HCT116 (cell line): ENCODE results near the gene HOTAIR. TPM values are rescaled to one million over a fixed set of nuclear protein-coding genes. Genes with fewer than 3 reads are reported as not detected.

Source experiments
- ATAC-seq: fragments of 200-7000 bp; cut with Tn5 transposase; 2 replicates; pipeline ENCODE4 v1.9.1; 2020; ENCODE audit warnings: mild to moderate bottlenecking, moderate library complexity
- BruUV-seq: library from RNA; stranded (reverse); fragments of 400-500 nt; replicated peaks from 2 replicates; lab custom pipeline; 2021; lab: Mats Ljungman, UMichigan
- CTCF ChIA-PET: fragments of 300-600 bp; sonication (Branson Sonifier 250); formaldehyde crosslinking; loops from one replicate; lab custom pipeline; 2021; ENCODE audit warnings: antibody characterized with exemption; lab: Charles Lee
- POLR2A ChIA-PET: fragments of 300-600, 350-600 bp; sonication (Branson Sonifier 250); formaldehyde crosslinking; loops from one replicate; lab custom pipeline; 2021; ENCODE audit warnings: antibody characterized with exemption; lab: Charles Lee
- RAD21 ChIA-PET, 2 experiments: fragments of 300-600 bp; sonication (Branson Sonifier 250); formaldehyde crosslinking; loops; one replicate each; lab custom pipeline; 2023; ENCODE audit warnings: low total read pairs in 2 of 2; ENCODE audit not compliant: uncharacterized antibody in 2 of 2, unreplicated experiment in 2 of 2, low non-redundant PET in 1 of 2; lab: Charles Lee
- DNase-seq: peaks from one replicate; pipeline ENCODE4 v3.0.0-alpha.2; 2010; ENCODE audit warnings: low read depth, low spot score
- H2AFZ ChIP-seq: fragments of 200-600 bp; shearing (Covaris generic), sonication (generic); 2 replicates; pipeline ENCODE4 v1.6.1; 2017; ENCODE audit warnings: low read depth, mixed run types, mixed read lengths, antibody characterized with exemption, low read length; ENCODE audit not compliant: poor library complexity, severe bottlenecking
- H3K27ac ChIP-seq: 2 replicates; pipeline ENCODE4 v1.5.1; 2012; ENCODE audit warnings: low read depth, low read length
- H3K27me3 ChIP-seq: fragments of 200-600 bp; sonication (generic); 2 replicates; pipeline ENCODE4 v1.6.1; 2016; ENCODE audit warnings: mixed run types, low read length, mixed read lengths; ENCODE audit not compliant: insufficient read depth
- H3K36me3 ChIP-seq, 2 experiments: fragments of 200-500 bp in 1 of 2; fragments of 200-600 bp in 1 of 2; sonication (Bioruptor generic) in 1 of 2; sonication (generic) in 1 of 2; 2 replicates each; pipeline versions ENCODE4 v1.5.1 to v1.6.1; 2014 to 2016; ENCODE audit warnings: low read length in 2 of 2, inconsistent platforms in 1 of 2, mixed read lengths in 1 of 2, mixed run types in 1 of 2; ENCODE audit not compliant: insufficient read depth in 2 of 2, control insufficient read depth in 1 of 2
- H3K4me1 ChIP-seq, 2 experiments: fragments of 200-600 bp in 1 of 2; sonication (generic) in 1 of 2; 2 replicates each; pipeline versions ENCODE4 v1.5.1 to v1.6.1; 2012 to 2017; ENCODE audit warnings: low read length in 2 of 2, inconsistent platforms in 1 of 2, mild to moderate bottlenecking in 1 of 2, mixed read lengths in 1 of 2, mixed run types in 1 of 2, moderate library complexity in 1 of 2; ENCODE audit not compliant: insufficient read depth in 2 of 2, control insufficient read depth in 1 of 2
- H3K4me2 ChIP-seq: fragments of 200-600 bp; sonication (generic); 2 replicates; pipeline ENCODE4 v1.6.1; 2017; ENCODE audit warnings: mixed run types, low read length, mixed read lengths
- H3K4me3 ChIP-seq, 2 experiments: fragments of 200-600 bp in 1 of 2; sonication (generic) in 1 of 2; replicated peaks in 1 of 2; 2 replicates each; pipeline ENCODE4 v1.5.1; 2011 to 2016; ENCODE audit warnings: low read length in 2 of 2, control low read depth in 1 of 2, low read depth in 1 of 2, mild to moderate bottlenecking in 1 of 2, mixed read lengths in 1 of 2, mixed run types in 1 of 2
- H3K79me2 ChIP-seq: fragments of 200-600 bp; sonication (generic); 2 replicates; pipeline ENCODE4 v1.6.1; 2017; ENCODE audit warnings: mild to moderate bottlenecking, mixed run types, low read length, moderate library complexity, mixed read lengths; ENCODE audit not compliant: insufficient read depth
- H3K9ac ChIP-seq: fragments of 200-600 bp; sonication (generic); 2 replicates; pipeline ENCODE4 v1.6.1; 2016; ENCODE audit warnings: low read length, mixed read lengths
- H3K9me2 ChIP-seq: fragments of 200-600 bp; sonication (generic), shearing (Covaris generic); 2 replicates; pipeline ENCODE4 v1.6.1; 2017; ENCODE audit warnings: mixed run types, mild to moderate bottlenecking, moderate library complexity; ENCODE audit not compliant: insufficient read depth
- H3K9me3 ChIP-seq, 2 experiments: fragments of 200-500 bp in 1 of 2; fragments of 200-600 bp in 1 of 2; sonication (Bioruptor generic) in 1 of 2; sonication (generic) in 1 of 2; 2 replicates each; pipeline ENCODE4 v1.6.1; 2014 to 2017; ENCODE audit warnings: low read length in 2 of 2, mixed read lengths in 2 of 2, inconsistent platforms in 1 of 2, low read depth in 1 of 2, mild to moderate bottlenecking in 1 of 2, mixed run types in 1 of 2, moderate library complexity in 1 of 2; ENCODE audit not compliant: control insufficient read depth in 1 of 2, insufficient read depth in 1 of 2
- H4K20me1 ChIP-seq: fragments of 200-600 bp; sonication (generic), shearing (Covaris generic); 2 replicates; pipeline ENCODE4 v1.6.1; 2017; ENCODE audit warnings: mixed run types, mild to moderate bottlenecking, moderate library complexity; ENCODE audit not compliant: insufficient read depth
- CEBPB ChIP-seq: IDR thresholded peaks from 2 replicates; pipeline ENCODE4 v1.6.1; 2012; ENCODE audit warnings: low read depth
- ELF1 ChIP-seq: IDR thresholded peaks from 2 replicates; pipeline ENCODE4 v1.6.1; 2012; ENCODE audit warnings: low read depth, borderline replicate concordance
- EZH2 ChIP-seq: fragments of 200-600 bp; sonication (generic); IDR thresholded peaks from 2 replicates; pipeline ENCODE4 v1.6.1; 2017; ENCODE audit warnings: antibody characterized with exemption, mixed run types
- EZH2phosphoT487 ChIP-seq: fragments of 200-600 bp; IDR thresholded peaks from 2 replicates; pipeline ENCODE4 v1.6.1; 2018; ENCODE audit warnings: antibody characterized with exemption, borderline replicate concordance
- FOSL1 ChIP-seq: IDR thresholded peaks from 2 replicates; pipeline ENCODE4 v1.6.1; 2012; ENCODE audit warnings: low read depth
- JUND ChIP-seq: IDR thresholded peaks from 2 replicates; pipeline ENCODE4 v1.6.1; 2012
- POLR2A ChIP-seq: IDR thresholded peaks from 2 replicates; pipeline ENCODE4 v1.7.0; 2011; ENCODE audit warnings: borderline replicate concordance; ENCODE audit not compliant: insufficient read depth, insufficient read length; ENCODE audit errors: extremely low read depth
- RAD21 ChIP-seq: IDR thresholded peaks from 2 replicates; pipeline ENCODE4 v1.6.1; 2012; ENCODE audit warnings: low read depth, mild to moderate bottlenecking
- SP1 ChIP-seq: IDR thresholded peaks from 2 replicates; pipeline ENCODE4 v1.6.1; 2012; ENCODE audit warnings: low read depth
- TCF7L2 ChIP-seq: IDR thresholded peaks from 2 replicates; pipeline ENCODE4 v1.7.0; 2011; ENCODE audit warnings: borderline replicate concordance, inconsistent platforms; ENCODE audit not compliant: insufficient read depth, insufficient read length; ENCODE audit errors: extremely low read depth
- ZNF274 ChIP-seq: fragments of 200-500 bp; sonication (Bioruptor generic); IDR thresholded peaks from 2 replicates; pipeline ENCODE4 v1.6.1; 2014; ENCODE audit warnings: mild to moderate bottlenecking, low read depth, low read length, inconsistent platforms
- intact Hi-C: fragments of 100-400 bp; cut with micrococcal nuclease; formaldehyde crosslinking; loops from 2 replicates; pipeline ENCODE4 v1.10.0; 2022
- total RNA-seq: library from RNA; stranded (reverse); gene quantifications from one replicate; pipeline ENCODE4 v1.2.1, GENCODE V29; 2021; ENCODE audit not compliant: unreplicated experiment
- TF ChIP-seq, protein P1 (sequence below): IDR thresholded peaks from 2 replicates; pipeline ENCODE4 v1.6.1; 2012; ENCODE audit warnings: low read depth
- TF ChIP-seq, protein P2 (sequence below): IDR thresholded peaks from 2 replicates; pipeline ENCODE4 v1.6.1; 2011; ENCODE audit warnings: mild to moderate bottlenecking, low read length, moderate library complexity; ENCODE audit not compliant: insufficient replicate concordance; ENCODE audit errors: extremely low read depth
- TF ChIP-seq, protein P3 (sequence below), 3 experiments: fragments of 200-600 bp in 1 of 3; sonication (generic) in 1 of 3; IDR thresholded peaks in 2 of 3; conservative IDR thresholded peaks in 1 of 3; 2 replicates each; pipeline ENCODE4 v1.5.1; 2012 to 2017; ENCODE audit warnings: low read depth in 2 of 3, low read length in 2 of 3, antibody characterized with exemption in 1 of 3, borderline replicate concordance in 1 of 3, control low read depth in 1 of 3, mild to moderate bottlenecking in 1 of 3, mixed read lengths in 1 of 3, mixed run types in 1 of 3, moderate library complexity in 1 of 3; ENCODE audit not compliant: insufficient read depth in 1 of 3

Gene HOTAIR
- total RNA-seq, 1 experiment from 2014 or later: 0.25 TPM

DNA sequence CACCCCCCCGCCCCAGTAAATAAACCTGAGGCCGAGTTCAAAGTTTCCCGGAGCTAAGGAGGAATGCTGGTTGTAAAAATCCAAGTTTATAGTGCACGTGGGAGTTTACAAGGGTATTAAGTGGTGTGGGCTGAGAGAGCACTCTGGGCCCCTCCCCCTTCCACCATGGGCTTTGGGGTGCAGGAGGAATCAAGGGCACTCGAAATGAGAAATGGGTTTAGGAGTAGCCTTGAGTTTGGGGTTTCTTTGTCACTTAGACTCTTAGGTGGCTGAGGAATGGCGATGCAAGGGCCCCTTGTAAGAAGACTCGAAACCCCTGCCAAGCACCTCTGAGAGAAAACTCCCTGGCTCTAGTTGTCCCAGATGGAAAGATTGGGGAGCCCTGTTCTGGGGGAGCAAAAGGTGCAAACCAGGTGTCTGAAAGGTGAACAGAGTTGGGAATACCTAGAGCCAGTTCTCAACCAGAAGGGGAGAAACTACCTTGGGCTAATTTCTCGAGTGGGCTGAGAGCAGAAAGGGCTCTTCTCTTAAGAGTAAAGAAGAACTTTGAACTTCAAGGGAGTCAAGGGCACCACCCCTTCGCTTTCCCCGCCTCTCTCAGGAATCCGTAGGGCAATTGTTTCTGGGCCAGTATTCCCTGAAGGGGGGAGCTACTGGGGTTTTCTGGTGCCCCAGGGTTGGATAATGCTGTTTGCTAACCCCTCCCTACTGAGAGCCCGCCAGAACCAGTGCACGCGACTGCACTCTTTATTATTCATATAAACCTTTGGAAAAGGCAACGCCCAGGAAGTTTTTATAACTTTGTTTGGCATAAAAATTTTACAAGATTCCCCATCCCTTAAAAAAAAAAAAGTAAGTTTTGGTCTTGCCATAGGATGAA is 4.0 kb upstream of the HOTAIR start (continued):
- no peak for TF ChIP-seq EZH2phosphoT487

GRCh38 chr12:53977596-53978445 is 3.1 kb upstream of the HOTAIR start:
- Histone ChIP-seq H3K27ac (no peak overlapping the region), H2AFZ (no peak overlapping the region), H3K9me2 (no peaks in the 10 kb centered on the region), H3K27me3 (no peaks in the 10 kb centered on the region), H3K36me3 (no peaks in the 10 kb centered on the region), H3K4me3 (no peak overlapping the region), H3K4me2 (no peak overlapping the region), H3K9me3 (no peaks in the 10 kb centered on the region), H3K4me1 (peaks cover 0 to 14% of the 10 kb centered on the region in 2 experiments; a peak in 2 of 4 replicates), H3K9ac (no peak overlapping the region), H4K20me1 (no peaks in the 10 kb centered on the region), H3K79me2 (no peaks in the 10 kb centered on the region)
- DNase-seq: no peak
- CTCF ChIA-PET: no interaction called here
- RAD21 ChIA-PET: no interaction called here
- intact Hi-C loops: no loop called here
- no TSS peak for BruUV-seq
- POLR2A ChIA-PET: interaction anchor here (0.6 kb wide), 1 partner anchor 249 kb away, joined by 3 read pairs; no protein-coding TSS in a partner anchor
- ATAC-seq: no peak
- TF ChIP-seq SP1: no peak
- TF ChIP-seq EZH2phosphoT487: no peak
- TF ChIP-seq RAD21: no peak
- no peak for TF ChIP-seq EZH2
- TF ChIP-seq JUND: no peak
- TF ChIP-seq, protein P1, sequence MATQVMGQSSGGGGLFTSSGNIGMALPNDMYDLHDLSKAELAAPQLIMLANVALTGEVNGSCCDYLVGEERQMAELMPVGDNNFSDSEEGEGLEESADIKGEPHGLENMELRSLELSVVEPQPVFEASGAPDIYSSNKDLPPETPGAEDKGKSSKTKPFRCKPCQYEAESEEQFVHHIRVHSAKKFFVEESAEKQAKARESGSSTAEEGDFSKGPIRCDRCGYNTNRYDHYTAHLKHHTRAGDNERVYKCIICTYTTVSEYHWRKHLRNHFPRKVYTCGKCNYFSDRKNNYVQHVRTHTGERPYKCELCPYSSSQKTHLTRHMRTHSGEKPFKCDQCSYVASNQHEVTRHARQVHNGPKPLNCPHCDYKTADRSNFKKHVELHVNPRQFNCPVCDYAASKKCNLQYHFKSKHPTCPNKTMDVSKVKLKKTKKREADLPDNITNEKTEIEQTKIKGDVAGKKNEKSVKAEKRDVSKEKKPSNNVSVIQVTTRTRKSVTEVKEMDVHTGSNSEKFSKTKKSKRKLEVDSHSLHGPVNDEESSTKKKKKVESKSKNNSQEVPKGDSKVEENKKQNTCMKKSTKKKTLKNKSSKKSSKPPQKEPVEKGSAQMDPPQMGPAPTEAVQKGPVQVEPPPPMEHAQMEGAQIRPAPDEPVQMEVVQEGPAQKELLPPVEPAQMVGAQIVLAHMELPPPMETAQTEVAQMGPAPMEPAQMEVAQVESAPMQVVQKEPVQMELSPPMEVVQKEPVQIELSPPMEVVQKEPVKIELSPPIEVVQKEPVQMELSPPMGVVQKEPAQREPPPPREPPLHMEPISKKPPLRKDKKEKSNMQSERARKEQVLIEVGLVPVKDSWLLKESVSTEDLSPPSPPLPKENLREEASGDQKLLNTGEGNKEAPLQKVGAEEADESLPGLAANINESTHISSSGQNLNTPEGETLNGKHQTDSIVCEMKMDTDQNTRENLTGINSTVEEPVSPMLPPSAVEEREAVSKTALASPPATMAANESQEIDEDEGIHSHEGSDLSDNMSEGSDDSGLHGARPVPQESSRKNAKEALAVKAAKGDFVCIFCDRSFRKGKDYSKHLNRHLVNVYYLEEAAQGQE: no peak
- no peak for TF ChIP-seq CEBPB
- no peak for TF ChIP-seq ZNF274
- no peak for TF ChIP-seq ELF1
- TF ChIP-seq POLR2A: no peak
- TF ChIP-seq, protein P2, sequence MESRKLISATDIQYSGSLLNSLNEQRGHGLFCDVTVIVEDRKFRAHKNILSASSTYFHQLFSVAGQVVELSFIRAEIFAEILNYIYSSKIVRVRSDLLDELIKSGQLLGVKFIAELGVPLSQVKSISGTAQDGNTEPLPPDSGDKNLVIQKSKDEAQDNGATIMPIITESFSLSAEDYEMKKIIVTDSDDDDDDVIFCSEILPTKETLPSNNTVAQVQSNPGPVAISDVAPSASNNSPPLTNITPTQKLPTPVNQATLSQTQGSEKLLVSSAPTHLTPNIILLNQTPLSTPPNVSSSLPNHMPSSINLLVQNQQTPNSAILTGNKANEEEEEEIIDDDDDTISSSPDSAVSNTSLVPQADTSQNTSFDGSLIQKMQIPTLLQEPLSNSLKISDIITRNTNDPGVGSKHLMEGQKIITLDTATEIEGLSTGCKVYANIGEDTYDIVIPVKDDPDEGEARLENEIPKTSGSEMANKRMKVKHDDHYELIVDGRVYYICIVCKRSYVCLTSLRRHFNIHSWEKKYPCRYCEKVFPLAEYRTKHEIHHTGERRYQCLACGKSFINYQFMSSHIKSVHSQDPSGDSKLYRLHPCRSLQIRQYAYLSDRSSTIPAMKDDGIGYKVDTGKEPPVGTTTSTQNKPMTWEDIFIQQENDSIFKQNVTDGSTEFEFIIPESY: no peak
- no peak for TF ChIP-seq FOSL1
- TF ChIP-seq TCF7L2: no peak
- TF ChIP-seq, protein P3, sequence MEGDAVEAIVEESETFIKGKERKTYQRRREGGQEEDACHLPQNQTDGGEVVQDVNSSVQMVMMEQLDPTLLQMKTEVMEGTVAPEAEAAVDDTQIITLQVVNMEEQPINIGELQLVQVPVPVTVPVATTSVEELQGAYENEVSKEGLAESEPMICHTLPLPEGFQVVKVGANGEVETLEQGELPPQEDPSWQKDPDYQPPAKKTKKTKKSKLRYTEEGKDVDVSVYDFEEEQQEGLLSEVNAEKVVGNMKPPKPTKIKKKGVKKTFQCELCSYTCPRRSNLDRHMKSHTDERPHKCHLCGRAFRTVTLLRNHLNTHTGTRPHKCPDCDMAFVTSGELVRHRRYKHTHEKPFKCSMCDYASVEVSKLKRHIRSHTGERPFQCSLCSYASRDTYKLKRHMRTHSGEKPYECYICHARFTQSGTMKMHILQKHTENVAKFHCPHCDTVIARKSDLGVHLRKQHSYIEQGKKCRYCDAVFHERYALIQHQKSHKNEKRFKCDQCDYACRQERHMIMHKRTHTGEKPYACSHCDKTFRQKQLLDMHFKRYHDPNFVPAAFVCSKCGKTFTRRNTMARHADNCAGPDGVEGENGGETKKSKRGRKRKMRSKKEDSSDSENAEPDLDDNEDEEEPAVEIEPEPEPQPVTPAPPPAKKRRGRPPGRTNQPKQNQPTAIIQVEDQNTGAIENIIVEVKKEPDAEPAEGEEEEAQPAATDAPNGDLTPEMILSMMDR (IDR thresholded peaks at IDR 0.05 in 2 of 3, conservative IDR thresholded peaks at IDR 0.05 in 1 of 3; ENCODE audit: borderline replicate concordance in 1 of 3, insufficient read depth in 1 of 3, low read depth in 2 of 3, low read length in 2 of 3): no peak
